A673 (cell line): ENCODE measurements around the gene ZNF398. TPM values are rescaled to one million over a fixed set of nuclear protein-coding genes. Genes with fewer than 3 reads are reported as not detected.

Experiments used
- BruUV-seq: library from RNA; stranded (reverse); fragments of 400-500 nt; replicated peaks from 2 replicates; lab custom pipeline; 2021; lab: Mats Ljungman, UMichigan
- CTCF ChIA-PET: fragments of 300-600 bp; sonication (Branson Sonifier 250); formaldehyde crosslinking; loops from one replicate; lab custom pipeline; 2022; ENCODE audit warnings: antibody characterized with exemption; lab: Charles Lee
- POLR2A ChIA-PET: fragments of 300-600 bp; sonication (Branson Sonifier 250); formaldehyde crosslinking; loops from one replicate; lab custom pipeline; 2022; ENCODE audit warnings: antibody characterized with exemption; ENCODE audit not compliant: low non-redundant PET; lab: Charles Lee
- DNase-seq: peaks from one replicate; pipeline ENCODE4 v3.0.0-alpha.2; 2015; ENCODE audit warnings: low spot score
- H3K27ac ChIP-seq: fragments of 200-600 bp; sonication (generic); 2 replicates; pipeline ENCODE4 v1.5.1; 2016; ENCODE audit warnings: mixed run types, low read depth, mild to moderate bottlenecking, mixed read lengths, antibody characterized with exemption, low read length; ENCODE audit not compliant: poor library complexity, severe bottlenecking
- H3K27me3 ChIP-seq: fragments of 200-600 bp; sonication (generic); replicated peaks from 2 replicates; pipeline ENCODE4 v1.6.1; 2017; ENCODE audit warnings: mixed run types, low read depth, mild to moderate bottlenecking, mixed read lengths, antibody characterized with exemption, low read length; ENCODE audit not compliant: insufficient read depth, poor library complexity
- H3K36me3 ChIP-seq: fragments of 200-600 bp; sonication (generic); 2 replicates; pipeline ENCODE4 v1.6.1; 2016; ENCODE audit warnings: mixed run types, mild to moderate bottlenecking, mixed read lengths, antibody characterized with exemption, low read length; ENCODE audit not compliant: insufficient read depth, poor library complexity, severe bottlenecking
- H3K4me1 ChIP-seq: fragments of 200-600 bp; sonication (generic); 2 replicates; pipeline ENCODE4 v1.6.1; 2017; ENCODE audit warnings: mixed run types, mild to moderate bottlenecking, mixed read lengths, antibody characterized with exemption, low read length; ENCODE audit not compliant: insufficient read depth, poor library complexity, severe bottlenecking
- H3K4me3 ChIP-seq: fragments of 200-600 bp; sonication (generic); 2 replicates; pipeline ENCODE4 v1.5.1; 2016; ENCODE audit warnings: low read depth, mixed run types, mild to moderate bottlenecking, mixed read lengths, low read length; ENCODE audit not compliant: poor library complexity, severe bottlenecking
- H3K9me3 ChIP-seq: fragments of 200-600 bp; sonication (generic); 2 replicates; pipeline ENCODE4 v1.6.1; 2016; ENCODE audit warnings: mixed run types, low read depth, mild to moderate bottlenecking, mixed read lengths, antibody characterized with exemption, low read length; ENCODE audit not compliant: poor library complexity, severe bottlenecking
- EZH2 ChIP-seq: fragments of 200-600 bp; sonication (generic); IDR thresholded peaks from 2 replicates; pipeline ENCODE4 v1.6.1; 2017; ENCODE audit warnings: borderline replicate concordance, low read depth, mild to moderate bottlenecking, mixed read lengths, antibody characterized with exemption, low read length; ENCODE audit not compliant: poor library complexity, severe bottlenecking
- intact Hi-C: fragments of 100-400 bp; cut with micrococcal nuclease; formaldehyde crosslinking; loops from one replicate; pipeline ENCODE4 v1.10.0; 2022; ENCODE audit not compliant: unreplicated experiment
- total RNA-seq: library from RNA; stranded (reverse); gene quantifications from 2 replicates; pipeline ENCODE4 v1.2.3, GENCODE V29; 2021
- TF ChIP-seq, protein P1 (sequence below): fragments of 300-800, 200-600 bp; sonication (generic); conservative IDR thresholded peaks from 2 replicates; pipeline ENCODE4 v1.5.1; 2017; ENCODE audit warnings: low read depth, mild to moderate bottlenecking, antibody characterized with exemption, low read length, moderate library complexity, mixed read lengths

The ZNF398 gene
- total RNA-seq, 1 experiment from 2014 or later: 22.3 TPM

DNA sequence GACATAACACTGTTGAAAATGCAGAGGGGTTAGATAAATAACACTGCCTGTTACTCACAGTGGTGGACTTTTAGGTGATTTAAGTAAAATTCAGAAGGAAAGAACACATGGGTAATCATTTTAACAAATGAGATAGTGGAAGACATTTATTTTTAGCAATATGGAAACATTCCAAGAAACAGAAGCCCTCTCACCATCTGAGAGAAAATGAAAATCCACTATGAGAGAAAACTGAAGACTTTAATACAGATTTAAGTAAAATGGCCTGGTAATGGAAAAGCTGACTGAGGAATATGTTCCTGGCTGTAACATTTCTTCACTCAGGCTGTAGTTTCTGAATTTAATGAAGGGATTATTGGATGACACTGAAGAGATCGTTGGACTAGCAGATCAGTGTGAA lies 44.6 kb upstream of the ZNF398 start:
- Histone ChIP-seq H3K36me3 (no peaks in the 10 kb centered on the region), H3K27me3 (no peaks in the 10 kb centered on the region), H3K27ac (no peak overlapping the region), H3K9me3 (no peaks in the 10 kb centered on the region), H3K4me1 (no peaks in the 10 kb centered on the region), H3K4me3 (no peak overlapping the region)
- POLR2A ChIA-PET: no interaction called here
- intact Hi-C loops: no loop called here
- BruUV-seq: no TSS peak
- DNase-seq: no peak
- CTCF ChIA-PET: no interaction called here
- no peak for TF ChIP-seq EZH2
- TF ChIP-seq, protein P1, sequence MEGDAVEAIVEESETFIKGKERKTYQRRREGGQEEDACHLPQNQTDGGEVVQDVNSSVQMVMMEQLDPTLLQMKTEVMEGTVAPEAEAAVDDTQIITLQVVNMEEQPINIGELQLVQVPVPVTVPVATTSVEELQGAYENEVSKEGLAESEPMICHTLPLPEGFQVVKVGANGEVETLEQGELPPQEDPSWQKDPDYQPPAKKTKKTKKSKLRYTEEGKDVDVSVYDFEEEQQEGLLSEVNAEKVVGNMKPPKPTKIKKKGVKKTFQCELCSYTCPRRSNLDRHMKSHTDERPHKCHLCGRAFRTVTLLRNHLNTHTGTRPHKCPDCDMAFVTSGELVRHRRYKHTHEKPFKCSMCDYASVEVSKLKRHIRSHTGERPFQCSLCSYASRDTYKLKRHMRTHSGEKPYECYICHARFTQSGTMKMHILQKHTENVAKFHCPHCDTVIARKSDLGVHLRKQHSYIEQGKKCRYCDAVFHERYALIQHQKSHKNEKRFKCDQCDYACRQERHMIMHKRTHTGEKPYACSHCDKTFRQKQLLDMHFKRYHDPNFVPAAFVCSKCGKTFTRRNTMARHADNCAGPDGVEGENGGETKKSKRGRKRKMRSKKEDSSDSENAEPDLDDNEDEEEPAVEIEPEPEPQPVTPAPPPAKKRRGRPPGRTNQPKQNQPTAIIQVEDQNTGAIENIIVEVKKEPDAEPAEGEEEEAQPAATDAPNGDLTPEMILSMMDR: no peak

DNA sequence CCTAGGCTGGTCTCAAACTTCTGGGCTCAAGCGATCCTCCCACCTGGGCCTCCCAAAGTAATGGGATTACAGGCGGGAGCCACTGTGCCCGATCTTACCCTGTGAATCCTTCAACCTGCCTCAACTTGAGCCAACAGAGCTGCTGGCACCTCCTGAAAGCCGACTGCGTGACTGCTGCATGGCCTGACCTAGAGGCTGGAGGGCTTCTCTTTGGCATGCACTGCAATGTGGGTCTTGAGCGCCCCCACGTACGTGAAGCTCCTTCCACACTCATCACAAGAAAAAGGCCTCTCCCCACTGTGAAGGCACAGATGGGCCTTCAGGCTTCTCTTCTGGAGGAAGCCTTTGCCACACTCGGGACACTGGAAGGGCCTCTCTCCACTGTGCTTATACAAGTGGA lies 43.8 kb upstream of the ZNF398 start:
- Histone ChIP-seq H3K27ac (no peak overlapping the region), H3K36me3 (no peaks in the 10 kb centered on the region), H3K4me3 (no peak overlapping the region), H3K27me3 (no peaks in the 10 kb centered on the region), H3K9me3 (no peaks in the 10 kb centered on the region), H3K4me1 (no peaks in the 10 kb centered on the region)
- no peak for TF ChIP-seq EZH2
- TF ChIP-seq, protein P1: no peak
- intact Hi-C loops: no loop called here
- ChIA-PET CTCF (no interaction called here), POLR2A (no interaction called here)
- no TSS peak for BruUV-seq
- DNase-seq: no peak

- Histone ChIP-seq H3K4me3 (no peak overlapping the region), H3K27ac (no peak overlapping the region), H3K36me3 (no peaks in the 10 kb centered on the region), H3K9me3 (no peaks in the 10 kb centered on the region), H3K4me1 (no peaks in the 10 kb centered on the region), H3K27me3 (no peaks in the 10 kb centered on the region)
- ChIA-PET POLR2A (no interaction called here), CTCF (no interaction called here)
- DNase-seq: no peak
- TF ChIP-seq, protein P1: no peak
- intact Hi-C loops: no loop called here
- BruUV-seq: no TSS peak
Measured at GRCh38 chr7:149104214-149104613, 43.0 kb upstream of the ZNF398 start.
